GM12801 (cell line): ENCODE data around the gene MED15.

Source experiments
- CTCF ChIP-seq: IDR thresholded peaks from one replicate; pipeline ENCODE4 v1.5.1; 2011; ENCODE audit warnings: control low read depth; ENCODE audit not compliant: insufficient read length; ENCODE audit errors: extremely low read depth

Gene MED15

GRCh38 chr22:20588092-20588842, 80.9 kb downstream of the MED15 start:
- no peak for TF ChIP-seq CTCF

- TF ChIP-seq CTCF: no peak
Observed at GRCh38 chr22:20588843-20589581, 81.6 kb downstream of the MED15 start.

- TF ChIP-seq CTCF: no peak
Observed at GRCh38 chr22:20589614-20590476, 82.4 kb downstream of the MED15 start.

GRCh38 chr22:20590477-20591294, 83.3 kb downstream of the MED15 start:
- TF ChIP-seq CTCF: no peak

- TF ChIP-seq CTCF: no peak
Observed at GRCh38 chr22:20591295-20591645, 83.9 kb downstream of the MED15 start.

GRCh38 chr22:20591660-20592310, 84.4 kb downstream of the MED15 start:
- TF ChIP-seq CTCF: no peak
